GM18907 (cell line): ENCODE measurements around the gene PTAFR.
"Not testable (repeated sequence)": the region's sequence is repeated elsewhere in the genome, so short reads cannot be mapped to it uniquely, and the experiment has no call there.

Source experiments
- ATAC-seq: cut with Tn5 transposase; IDR thresholded peaks from one replicate; pipeline ENCODE4 v1.9.1; 2021; ENCODE audit warnings: mild to moderate bottlenecking, moderate library complexity; ENCODE audit not compliant: unreplicated experiment

The PTAFR gene

DNA sequence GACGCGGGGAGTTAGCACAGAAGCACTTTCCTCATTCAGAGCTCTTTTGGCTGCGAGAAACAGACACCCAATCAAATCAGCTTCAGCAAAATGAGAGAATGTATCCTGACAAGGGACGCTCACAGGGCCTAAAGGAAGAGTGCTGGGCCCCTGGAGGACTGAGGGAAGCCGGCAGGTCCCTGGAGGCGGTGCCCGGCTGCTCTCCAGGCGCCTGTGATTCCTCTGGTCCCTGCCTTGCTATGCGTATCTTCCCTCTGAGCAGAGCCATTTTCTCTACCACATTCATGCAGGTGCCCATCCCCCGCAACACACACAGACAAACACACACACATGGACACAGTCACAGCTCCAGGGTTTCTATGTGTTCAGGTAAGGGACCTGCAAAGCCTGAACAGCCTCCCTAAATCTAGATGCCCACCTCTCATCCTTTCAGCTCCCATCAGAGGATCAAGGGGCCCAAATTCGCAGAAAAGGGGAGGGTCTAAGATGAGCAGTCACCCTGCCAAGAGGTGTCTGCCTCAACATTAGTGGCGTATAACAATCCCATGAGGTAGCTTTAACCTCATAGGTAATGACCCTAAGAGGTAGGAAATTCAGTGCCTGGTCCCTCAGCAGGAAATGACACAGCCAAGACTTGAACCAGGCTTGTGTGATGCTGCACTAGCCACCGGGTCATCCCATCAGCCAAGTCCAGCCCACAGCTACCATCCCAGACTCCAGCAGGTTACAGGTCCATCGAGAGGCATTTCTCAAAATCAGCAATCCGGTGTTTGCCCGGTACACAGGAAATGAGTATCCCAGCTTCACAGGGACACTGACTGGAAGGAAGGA, 29.0 kb downstream of the PTAFR start:
- peak; percentile 13 for ATAC-seq

DNA sequence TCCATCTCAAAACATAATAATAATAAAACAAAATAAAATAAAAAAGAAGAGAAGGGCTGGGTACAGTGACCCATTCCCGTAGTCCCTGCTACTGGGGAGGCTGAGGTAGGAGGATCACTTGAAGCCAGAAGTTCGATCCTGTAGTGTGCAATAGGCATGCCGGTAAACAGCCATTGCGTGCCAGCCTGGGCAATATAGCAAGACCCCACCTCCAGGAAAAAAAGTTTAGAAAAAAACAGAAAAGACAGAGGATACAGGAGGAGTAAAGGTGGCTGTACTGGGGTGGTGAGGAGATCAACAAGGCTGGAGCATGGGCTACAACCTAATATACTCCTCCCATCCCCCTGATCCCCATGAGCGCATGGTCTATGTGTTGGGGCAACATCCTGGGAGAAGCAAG, 30.8 kb downstream of the PTAFR start:
- ATAC-seq = no peak

DNA sequence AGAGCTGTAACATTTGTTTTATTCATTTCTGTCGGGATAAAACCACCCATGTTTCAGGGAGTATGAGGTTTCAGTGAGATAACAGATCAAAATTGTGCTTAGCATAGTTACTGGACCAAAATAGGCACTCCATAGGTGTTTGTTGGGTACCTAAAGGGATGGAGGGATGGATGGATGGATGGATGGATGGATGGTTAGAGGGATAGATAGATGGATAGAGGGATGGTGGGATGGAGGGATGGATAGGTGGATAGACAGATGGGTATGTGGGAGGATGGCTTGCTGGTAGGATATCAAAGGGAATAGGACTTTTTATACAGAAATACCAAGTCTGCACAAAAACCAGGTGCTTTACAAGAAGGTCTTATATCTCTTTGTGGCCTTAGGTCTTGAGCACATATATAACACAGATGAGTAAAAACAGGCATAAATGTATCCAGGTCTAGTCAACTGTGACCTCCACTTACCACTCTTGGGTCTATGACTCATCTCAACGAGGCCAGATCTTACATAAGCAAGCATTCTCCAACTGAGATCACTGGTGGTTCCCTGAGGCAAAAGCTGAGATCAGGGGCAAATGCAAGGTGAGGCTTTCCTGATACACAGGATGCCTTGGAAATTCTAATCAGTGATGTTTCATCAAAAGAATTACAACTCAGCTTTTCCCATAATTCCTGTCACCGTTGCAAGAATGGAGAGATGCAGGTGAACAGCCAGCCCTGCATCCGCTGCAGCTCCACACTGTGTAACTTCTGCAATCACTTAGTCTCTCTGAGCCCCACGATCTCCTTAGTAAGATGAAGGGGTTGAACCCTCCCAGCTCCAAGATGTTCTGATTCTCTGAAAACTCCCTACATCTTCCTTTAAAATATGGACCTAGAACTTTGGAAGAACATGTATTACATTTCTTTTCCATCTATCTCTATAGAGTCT, 32.0 kb downstream of the PTAFR start:
- peak; percentile 76 for ATAC-seq

DNA sequence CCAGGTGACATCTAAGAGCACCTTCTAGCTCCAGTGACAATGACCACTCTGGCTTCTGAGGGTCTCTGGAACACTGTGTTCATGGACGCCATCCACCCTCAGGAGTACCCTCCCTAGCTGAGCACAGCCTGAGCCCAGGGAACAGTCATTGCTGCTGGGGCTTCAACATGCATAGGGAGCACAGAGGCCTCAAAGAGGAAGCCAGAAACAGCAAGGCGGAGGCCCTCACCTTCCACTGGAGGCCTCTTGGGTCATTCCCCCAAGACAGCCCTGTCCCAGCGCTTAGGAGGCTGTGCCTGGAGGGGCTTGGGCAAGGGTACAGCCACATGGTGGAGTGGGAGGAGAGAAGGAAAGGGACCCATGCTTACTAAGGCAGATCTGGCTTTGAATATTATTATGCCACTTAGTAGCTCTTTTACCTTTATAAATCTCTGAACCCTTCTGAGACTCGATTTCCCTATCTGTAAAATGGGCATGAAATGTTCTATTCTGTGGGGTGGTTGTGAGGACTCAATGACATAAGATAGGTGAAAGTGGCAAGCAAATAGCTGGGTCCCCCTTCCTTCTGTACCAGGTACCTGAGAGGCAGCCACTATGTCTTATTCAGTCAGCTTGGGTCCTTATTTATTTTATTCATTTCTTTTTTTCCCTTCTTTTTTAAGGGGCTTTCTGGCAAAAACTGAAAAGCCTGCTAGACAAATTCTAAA, 32.8 kb downstream of the PTAFR start:
- no peak for ATAC-seq

DNA sequence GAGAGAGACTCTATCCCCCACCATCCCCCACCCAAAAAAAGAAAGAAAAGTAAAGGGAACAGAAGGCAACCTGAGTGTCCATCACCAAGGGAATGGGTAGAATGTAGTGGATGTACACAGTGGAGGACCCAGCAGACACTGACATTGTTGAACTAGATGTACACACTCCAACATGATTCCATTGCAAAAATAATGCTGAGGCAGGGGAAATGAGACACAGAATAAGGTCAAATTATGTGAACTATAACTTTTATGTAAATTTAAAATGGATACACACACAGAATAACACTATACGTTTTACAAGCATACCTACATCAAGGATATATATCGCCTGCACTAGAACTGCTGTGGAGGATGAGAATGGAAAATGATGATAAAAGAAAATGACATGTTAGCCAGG, 34.8 kb downstream of the PTAFR start:
- ATAC-seq = no peak

DNA sequence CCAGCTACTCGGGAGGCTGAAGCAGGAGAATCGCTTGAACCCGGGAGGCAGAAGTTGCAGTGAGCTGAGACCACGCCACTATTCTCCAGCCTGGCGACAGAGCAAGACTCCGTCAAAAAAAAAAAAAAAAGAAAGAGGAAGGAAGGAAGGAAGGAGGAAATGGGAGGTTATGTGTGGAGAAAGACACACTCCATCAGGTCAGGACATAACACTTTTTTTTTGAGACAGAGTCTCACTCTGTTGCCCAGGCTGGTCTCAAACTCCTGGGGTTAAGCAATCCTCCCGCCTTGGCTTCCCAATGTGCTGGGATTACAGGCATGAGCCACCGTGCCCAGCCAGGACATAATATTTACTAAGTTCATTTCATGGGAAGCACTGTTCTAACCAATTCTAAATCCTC, 36.6 kb downstream of the PTAFR start:
- not testable (repeated sequence) for ATAC-seq

DNA sequence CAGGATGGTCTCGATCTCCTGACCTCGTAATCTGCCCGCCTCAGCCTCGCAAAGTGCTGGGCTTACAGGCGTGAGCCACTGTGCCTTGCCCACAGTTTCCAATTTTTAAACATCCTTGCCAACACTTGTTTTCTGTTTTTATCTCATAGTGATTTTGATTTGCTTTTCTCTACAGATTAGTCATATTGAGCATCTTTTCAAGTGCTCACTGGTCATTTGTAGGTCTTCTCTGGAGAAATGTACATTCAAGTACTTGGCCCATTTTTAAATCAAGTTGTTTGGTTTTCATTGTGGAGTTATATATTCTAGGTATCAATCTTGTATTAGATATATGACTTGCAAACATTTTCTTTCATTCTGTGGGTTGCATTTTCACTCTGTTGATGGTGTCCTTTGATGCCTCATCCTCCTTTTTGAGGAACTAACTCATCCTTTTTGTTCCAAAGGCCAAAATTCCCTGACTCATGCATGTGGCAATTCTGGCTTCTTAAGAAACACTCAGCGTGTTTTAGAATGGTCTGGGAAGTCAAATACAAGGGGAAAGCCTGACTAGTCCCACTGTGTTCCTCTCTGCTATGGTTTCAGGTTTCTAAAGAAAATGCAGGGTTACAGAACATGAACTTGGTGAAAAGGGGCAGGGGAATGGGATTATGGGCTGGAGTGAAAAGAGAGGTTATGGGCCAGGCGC, 37.3 kb downstream of the PTAFR start:
- ATAC-seq = no peak

DNA sequence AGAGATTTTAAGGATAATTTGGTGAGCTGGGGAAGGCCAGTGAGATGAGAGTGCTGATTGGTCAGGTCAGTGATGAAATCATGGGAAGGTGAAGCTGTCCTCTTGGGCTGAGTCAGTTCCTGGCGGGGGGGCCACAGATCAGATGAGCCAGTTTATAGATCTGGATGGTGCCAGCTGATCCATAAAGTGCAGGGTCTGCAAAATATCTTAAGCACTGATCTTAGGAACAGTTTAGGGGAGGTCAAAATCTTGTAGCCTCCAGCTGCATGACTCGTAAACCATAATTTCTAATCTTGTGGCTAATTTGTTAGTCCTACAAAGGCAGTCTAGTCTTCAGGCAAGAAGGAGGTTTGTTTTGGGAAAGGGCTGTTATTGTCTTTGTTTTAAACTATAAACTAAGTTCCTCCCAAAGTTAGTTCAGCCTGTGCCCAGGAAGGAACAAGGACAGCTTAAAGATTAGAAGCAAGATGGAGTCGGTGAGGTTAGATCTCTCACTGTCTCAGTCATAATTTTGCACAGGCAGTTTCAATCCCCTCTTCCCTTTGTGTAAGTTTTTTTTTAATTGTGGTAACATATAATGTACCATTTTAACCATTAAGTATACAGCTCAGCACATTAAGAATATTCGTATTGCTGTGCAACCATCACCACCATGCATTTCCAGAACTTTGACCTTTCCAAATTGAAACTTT, 39.4 kb downstream of the PTAFR start:
- ATAC-seq = no peak

DNA sequence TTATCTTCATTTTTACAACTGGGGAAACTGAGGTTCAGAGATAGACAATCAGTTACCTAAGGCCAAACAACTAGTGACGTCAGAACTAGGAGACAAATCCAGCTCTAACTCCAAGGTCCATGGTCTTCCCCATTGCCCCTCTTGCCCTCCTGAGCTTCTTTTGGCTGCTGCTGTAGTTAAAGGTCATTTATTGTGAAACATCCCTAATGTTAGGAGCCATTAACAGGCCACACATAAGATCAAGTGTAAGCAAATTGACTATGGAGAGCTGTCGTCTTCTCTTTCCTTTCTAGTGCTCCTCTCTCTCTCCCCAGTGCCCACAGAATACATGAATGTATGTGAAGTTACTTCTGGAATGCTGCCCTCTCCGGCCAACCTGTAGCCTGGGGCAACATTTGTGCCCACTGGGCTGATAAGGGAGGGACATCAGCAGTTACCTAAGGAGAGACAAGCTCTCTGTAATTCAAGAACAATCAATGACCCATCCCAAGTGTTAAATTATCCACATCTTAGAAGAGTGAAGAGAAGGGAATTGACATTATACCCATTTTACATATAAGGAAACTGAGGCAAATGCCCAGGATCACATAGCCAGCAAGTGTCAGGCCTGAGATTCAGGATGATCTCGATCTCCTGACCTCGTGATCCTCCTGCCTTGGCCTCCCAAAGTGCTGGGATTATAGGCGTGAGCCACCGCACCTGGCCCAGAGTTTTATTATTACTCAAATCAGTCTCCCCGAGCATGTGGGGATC, 40.1 kb downstream of the PTAFR start:
- ATAC-seq = no peak

DNA sequence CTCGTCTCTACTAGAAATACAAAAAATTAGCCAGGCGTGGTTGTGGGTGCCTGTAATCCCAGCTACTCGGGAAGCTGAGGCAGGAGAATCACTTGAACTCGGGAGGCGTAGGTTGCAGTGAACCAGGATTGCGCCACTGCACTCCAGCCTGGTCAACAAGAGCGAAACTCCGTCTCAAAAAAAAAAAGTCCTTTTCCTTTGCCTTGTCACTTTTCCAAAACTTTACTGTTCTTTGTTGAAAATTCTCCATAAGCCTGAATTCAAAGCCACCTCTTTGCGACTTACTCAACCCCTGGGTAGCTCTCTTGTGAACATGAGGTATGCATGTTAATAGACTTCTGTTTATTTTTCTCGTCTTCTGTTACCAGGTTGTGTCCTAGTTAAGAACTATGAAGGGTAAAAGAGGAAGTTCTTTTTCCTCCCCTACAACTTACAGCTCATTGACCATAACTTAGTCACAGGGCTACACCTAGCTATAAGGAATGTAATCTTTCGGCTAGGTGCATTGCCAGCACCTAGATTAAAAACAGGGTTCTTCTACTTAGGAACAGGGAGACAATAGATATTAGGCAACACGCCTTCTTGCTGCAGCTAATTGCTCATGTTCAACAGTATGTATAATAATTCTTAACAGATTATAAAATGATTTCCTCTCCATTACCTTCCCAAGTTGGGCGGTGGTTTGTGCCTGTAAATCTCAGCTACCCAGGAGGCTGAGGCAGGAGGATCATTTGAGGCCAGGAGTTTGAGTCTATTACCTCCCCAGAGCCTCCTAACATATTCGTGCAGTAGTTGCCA, 40.9 kb downstream of the PTAFR start:
- no peak for ATAC-seq

DNA sequence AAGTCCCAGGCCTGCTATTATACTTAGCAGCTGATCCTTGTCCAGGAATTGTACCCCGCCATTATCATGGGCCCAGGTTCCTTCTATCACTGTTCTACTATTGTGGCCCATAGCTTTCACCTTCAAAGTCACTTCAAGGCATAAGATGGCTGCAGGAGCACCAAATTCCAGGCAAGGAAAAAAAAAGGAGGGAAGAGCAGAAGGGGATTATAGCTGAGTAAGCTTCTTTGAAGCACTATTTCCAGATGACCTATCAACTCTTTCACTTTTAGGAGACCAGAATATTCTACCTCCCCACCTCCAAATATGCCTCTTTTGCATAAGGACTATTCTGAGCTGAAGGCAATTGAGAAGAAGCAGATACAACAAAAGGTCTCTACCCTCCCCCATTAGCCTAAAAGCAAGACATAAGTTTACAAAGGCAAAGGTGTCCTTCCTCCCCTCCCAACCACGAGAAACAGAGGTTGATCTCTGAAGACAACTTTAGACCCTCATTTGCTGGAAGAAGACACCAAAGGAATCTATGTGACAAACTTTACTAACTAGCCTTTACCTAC, 41.8 kb downstream of the PTAFR start:
- ATAC-seq = no peak

DNA sequence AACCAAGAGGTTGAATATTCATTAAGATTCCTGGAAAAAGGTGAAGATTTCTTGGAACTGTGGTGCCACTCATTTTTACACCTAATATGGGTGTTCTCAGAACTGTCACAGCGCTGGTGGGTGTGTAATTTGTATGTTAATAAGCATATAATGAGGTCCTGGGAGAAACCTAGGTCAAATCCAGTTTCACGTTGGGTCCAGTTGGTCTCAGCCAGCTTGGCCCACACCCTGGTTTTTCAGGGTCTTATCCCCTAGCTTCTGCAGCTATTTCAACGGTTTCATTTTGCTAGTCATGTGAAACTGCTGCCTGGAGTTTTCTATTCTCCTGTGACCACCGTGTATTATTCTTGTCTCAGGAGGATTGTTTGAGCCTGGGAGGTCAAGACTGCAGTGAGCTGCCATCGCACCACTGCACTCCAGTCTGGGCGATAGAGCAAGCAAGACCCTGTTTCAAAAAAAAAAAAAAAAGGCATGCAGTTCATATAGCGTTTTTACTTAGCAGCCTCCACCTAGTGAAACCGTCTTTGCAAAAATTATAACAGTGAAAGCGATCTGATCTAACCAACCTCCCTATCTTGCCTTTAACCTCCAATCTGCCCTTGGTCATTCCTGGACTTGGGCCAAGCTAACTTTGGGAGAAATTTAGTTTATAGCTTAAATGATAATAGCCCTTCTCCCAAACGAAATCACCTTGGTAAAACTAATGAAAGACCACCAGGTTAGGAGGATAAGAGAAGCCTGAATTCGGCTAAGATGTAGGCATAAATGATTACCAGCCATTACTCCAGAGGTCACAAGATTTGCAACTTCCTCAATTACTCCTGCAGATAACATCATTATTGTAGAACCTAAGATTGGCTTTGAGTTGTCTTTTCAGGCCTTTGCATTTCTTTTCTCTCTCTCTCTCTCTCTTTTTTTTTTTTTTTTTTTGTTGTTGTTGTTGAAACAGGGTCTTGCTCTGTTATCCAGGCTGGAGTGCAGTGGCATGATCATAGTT, 44.0 kb downstream of the PTAFR start:
- ATAC-seq = no peak

DNA sequence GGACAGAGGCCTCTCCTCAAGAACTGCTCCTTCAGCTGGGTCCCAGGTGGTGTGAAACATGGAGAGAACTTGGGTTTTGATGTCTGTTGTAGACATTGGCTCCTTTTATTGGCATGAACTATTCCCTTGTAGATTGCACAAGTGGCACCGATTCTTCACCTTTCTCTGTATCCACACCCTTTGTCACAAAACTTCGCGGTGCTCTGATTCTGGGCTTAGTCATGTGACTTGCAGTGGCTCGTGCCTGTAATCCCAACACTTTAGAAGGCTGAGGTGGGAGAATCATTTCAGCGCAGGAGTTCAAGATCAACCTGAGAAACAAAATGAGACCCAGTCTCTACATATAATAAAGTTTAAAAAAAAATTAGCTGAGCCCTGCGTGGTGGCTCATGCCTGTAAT, 45.6 kb downstream of the PTAFR start:
- ATAC-seq = no peak

DNA sequence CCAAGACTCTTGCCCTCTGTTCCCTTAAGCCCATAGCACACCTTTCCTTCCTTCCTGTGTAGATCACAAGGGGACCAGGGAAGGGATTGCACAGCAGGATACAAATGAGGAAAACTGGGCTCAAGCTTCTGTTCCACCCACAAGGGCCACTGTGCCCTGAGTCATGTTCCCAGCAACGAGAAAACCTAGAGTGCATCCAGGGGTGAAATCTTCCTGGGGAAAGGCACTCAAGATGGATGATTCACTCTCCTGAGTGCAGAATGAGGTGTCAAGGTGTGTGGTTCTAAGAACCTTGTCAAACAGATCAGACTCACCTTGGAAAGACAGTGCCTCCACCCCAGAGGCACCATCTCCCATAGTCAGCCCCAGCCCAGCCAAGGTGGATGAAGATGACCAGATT, 47.3 kb downstream of the PTAFR start:
- no peak for ATAC-seq

DNA sequence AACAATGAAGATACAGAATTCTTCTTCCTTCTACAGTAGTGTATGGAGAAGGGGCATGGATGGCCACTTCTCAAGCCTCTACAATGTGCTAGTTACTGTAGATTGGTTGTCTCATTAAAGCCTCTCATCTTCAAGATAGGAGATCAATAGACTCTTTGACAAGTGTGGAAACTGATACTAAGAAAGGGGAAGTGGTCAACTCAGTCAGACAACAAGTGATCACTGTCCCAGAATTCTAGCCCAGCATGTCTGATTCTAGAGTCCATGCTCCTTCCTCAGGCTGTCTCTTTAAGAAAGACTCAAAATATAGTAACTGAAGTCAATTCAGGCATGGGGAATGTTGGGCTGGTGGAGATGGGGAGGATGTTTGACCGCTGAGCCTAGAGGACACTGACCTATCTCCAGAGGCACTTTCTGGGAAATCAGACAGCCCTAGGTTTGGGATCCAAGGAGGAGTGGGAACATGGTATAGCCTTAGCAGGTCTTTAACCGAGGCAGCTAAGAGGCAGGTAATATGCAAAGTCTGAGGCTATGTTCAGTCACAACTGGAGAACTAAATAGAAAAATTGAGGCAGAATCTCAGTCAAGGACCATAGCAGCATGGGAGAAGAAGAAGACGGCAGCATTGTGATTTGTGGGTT, 48.8 kb downstream of the PTAFR start:
- peak; percentile 75 for ATAC-seq

DNA sequence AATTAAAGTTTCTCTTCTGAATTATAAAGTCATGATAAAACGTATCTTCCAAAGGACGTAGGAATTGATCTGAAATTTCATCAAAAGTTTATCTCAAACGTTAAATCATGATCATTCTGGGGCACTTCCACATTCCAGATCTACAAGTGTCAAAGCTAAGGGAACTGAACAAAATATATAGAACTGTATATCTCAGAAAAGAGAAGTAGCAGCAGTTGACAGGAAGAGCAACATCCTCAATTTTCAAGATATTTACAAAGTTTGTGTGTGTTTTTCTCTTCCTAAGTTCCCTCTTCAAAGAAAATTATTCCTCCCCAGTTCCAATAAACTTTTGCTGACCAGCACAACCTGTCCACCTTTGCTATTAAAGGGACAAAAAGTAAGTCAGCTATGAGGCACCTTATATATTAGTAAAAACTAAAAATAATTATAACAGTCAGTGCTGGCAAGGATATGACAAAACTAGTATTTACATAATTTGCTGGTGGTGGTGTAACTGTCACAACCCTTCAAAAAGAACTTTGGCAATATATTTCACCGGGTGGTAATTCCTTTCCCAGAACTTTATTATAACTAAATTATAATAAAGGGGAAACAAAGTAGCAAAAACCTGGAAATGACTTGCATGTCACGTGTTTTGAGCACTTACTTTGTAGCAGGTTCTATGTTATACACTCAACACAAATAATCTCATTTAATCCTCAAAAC, 49.6 kb downstream of the PTAFR start:
- ATAC-seq = no peak
